Endothelial cell of umbilical vein (primary cell): ENCODE results near the gene FEN1.

ENCODE experiments used
- EZH2 ChIP-seq: IDR thresholded peaks from 2 replicates; pipeline ENCODE4 v1.6.1; 2012; ENCODE audit warnings: borderline replicate concordance, low read depth, mild to moderate bottlenecking, moderate library complexity, low read length, inconsistent platforms; ENCODE audit not compliant: severe bottlenecking
- POLR2AphosphoS5 ChIP-seq: IDR thresholded peaks from 2 replicates; pipeline ENCODE4 v1.6.1; 2012; ENCODE audit warnings: low read depth, mild to moderate bottlenecking, control low read depth, low read length, moderate library complexity; ENCODE audit not compliant: insufficient read depth
- TF ChIP-seq, protein P1 (sequence below), 2 donors: IDR thresholded peaks; 1 replicate in 1 of 2; 2 replicates in 1 of 2; pipeline ENCODE4 v1.5.1; 2011; ENCODE audit warnings: low read length in 2 of 2, mild to moderate bottlenecking in 2 of 2, moderate library complexity in 2 of 2, control low read depth in 1 of 2, inconsistent platforms in 1 of 2, low read depth in 1 of 2; ENCODE audit not compliant: insufficient read depth in 1 of 2; ENCODE audit errors: extremely low read depth in 1 of 2
- TF ChIP-seq, protein P2 (sequence below): IDR thresholded peaks from 2 replicates; pipeline ENCODE4 v1.6.1; 2011; ENCODE audit not compliant: insufficient read depth, insufficient read length

DNA sequence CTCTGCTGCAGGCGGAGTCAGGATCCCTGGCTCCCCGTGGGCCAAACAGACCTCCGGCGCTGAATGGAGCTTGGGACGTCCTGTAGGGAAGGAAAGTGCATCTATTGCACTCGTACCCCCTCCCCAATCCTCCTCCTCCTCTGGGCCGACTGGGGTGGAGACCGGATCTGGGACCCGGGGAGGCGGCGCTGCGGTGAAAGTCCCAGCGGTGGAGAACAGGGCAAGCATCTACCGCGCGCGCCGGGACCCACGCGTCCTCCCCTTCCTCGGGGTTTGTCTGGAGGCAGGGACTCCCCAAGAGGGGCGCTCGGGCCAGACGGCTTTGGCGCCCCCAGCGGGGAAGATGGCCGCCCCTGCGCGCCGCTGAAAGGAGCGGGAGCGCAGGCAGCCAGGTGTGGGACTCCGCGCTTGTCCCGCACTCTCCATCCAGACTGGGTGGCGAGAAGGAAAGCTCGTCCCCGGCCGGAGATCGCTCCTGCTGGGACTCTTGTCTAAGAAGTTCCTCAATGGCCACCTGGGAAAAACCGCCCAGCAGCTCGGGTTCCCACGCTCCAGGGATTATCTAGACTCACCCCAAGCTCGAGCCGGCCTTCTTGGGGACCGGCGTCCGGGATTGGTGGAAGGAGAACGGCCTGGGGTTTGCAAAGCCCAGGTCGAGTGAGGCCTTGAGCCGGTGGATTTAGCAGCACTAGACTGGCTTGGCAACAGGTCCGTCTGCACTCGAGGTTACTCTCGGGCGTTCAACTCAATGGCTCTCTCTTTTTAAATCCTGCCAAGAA is 36.1 kb downstream of the FEN1 start:
- TF ChIP-seq, protein P1, sequence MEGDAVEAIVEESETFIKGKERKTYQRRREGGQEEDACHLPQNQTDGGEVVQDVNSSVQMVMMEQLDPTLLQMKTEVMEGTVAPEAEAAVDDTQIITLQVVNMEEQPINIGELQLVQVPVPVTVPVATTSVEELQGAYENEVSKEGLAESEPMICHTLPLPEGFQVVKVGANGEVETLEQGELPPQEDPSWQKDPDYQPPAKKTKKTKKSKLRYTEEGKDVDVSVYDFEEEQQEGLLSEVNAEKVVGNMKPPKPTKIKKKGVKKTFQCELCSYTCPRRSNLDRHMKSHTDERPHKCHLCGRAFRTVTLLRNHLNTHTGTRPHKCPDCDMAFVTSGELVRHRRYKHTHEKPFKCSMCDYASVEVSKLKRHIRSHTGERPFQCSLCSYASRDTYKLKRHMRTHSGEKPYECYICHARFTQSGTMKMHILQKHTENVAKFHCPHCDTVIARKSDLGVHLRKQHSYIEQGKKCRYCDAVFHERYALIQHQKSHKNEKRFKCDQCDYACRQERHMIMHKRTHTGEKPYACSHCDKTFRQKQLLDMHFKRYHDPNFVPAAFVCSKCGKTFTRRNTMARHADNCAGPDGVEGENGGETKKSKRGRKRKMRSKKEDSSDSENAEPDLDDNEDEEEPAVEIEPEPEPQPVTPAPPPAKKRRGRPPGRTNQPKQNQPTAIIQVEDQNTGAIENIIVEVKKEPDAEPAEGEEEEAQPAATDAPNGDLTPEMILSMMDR (IDR thresholded peaks at IDR 0.05; ENCODE audit: extremely low read depth in 1 of 2, insufficient read depth in 1 of 2, low read depth in 1 of 2, low read length in 2 of 2): peak; percentile 55 to 71
- TF ChIP-seq POLR2AphosphoS5 (peak; percentile 38), EZH2 (no peak)
- TF ChIP-seq, protein P2, sequence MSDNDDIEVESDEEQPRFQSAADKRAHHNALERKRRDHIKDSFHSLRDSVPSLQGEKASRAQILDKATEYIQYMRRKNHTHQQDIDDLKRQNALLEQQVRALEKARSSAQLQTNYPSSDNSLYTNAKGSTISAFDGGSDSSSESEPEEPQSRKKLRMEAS: no peak
